Adipocyte (in vitro differentiated cells): Measurements from ENCODE around the gene RNASE7.

Experiments used
- DNase-seq: peaks from one replicate; pipeline ENCODE4 v3.0.0-alpha.2; 2015; ENCODE audit warnings: low read depth
- H3K27me3 ChIP-seq: replicated peaks from 2 replicates; pipeline ENCODE4 v1.7.0; 2013; ENCODE audit warnings: mild to moderate bottlenecking, low read length, moderate library complexity; ENCODE audit not compliant: control insufficient read depth, insufficient read depth
- H3K36me3 ChIP-seq: 2 replicates; pipeline ENCODE4 v1.7.0; 2013; ENCODE audit warnings: low read length, mild to moderate bottlenecking, moderate library complexity; ENCODE audit not compliant: control insufficient read depth, insufficient read depth, severe bottlenecking
- H3K4me1 ChIP-seq: 2 replicates; pipeline ENCODE4 v1.7.0; 2013; ENCODE audit warnings: mild to moderate bottlenecking, low read length, moderate library complexity; ENCODE audit not compliant: control insufficient read depth, insufficient read depth
- H3K4me3 ChIP-seq: 2 replicates; pipeline ENCODE4 v1.7.0; 2013; ENCODE audit warnings: mild to moderate bottlenecking, low read length, moderate library complexity
- H3K9ac ChIP-seq: 2 replicates; pipeline ENCODE4 v1.7.0; 2013; ENCODE audit warnings: mild to moderate bottlenecking, low read length, moderate library complexity
- H3K9me3 ChIP-seq: 2 replicates; pipeline ENCODE4 v1.7.0; 2013; ENCODE audit warnings: mild to moderate bottlenecking, low read length, moderate library complexity; ENCODE audit not compliant: control insufficient read depth

Gene RNASE7

DNA sequence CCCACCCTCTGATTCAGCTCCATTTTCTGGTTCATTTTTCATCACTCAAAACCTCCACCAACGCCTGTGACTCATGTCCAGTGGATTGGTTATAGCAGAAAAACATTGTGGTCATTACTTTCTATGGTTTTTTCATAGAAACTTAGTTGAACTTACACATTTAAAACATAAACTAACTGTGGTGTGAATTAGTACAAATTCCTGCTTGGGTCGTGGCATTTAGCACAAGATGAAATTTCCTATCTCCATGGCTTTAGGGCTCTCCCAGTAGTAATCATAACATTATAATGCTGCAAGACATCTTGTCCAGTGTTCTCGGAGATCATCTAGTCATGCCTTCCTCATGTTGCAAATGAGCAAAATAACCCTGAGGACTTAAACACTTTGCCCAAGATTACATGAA, 7.1 kb downstream of the RNASE7 start:
- DNase-seq, result peak; percentile 40
- H3K4me3 ChIP-seq, result no peak overlapping the region
- peaks cover 16% of the 10 kb centered on the region for H3K4me1 ChIP-seq
- H3K9ac ChIP-seq, result no peak overlapping the region
- H3K9me3 ChIP-seq, result no peaks in the 10 kb centered on the region
- H3K27me3 ChIP-seq, result no peaks in the 10 kb centered on the region
- no peaks in the 10 kb centered on the region for H3K36me3 ChIP-seq

DNA sequence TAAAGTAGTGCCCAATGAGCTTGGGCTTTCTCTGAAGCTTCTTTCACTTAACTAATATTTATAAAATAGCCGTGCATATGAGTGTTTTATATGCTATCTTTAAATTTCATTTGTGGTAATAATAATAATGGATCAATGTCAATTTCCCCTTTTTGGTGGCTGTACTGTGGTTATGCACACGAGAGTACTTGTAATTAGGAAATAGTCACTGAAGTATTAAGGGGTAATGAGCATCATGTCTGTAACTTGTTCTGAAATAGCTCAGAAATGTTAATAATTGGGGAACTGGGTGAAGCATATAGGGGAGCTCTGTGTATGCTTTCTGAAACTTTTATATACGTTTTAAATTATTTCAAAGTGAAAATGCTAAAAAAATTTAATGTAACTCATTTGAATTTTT, 8.4 kb downstream of the RNASE7 start:
- Histone ChIP-seq H3K9ac (no peak overlapping the region), H3K36me3 (no peaks in the 10 kb centered on the region), H3K27me3 (no peaks in the 10 kb centered on the region), H3K9me3 (no peaks in the 10 kb centered on the region), H3K4me1 (peaks cover 10% of the 10 kb centered on the region), H3K4me3 (no peak overlapping the region)
- DNase-seq, result no peak

DNA sequence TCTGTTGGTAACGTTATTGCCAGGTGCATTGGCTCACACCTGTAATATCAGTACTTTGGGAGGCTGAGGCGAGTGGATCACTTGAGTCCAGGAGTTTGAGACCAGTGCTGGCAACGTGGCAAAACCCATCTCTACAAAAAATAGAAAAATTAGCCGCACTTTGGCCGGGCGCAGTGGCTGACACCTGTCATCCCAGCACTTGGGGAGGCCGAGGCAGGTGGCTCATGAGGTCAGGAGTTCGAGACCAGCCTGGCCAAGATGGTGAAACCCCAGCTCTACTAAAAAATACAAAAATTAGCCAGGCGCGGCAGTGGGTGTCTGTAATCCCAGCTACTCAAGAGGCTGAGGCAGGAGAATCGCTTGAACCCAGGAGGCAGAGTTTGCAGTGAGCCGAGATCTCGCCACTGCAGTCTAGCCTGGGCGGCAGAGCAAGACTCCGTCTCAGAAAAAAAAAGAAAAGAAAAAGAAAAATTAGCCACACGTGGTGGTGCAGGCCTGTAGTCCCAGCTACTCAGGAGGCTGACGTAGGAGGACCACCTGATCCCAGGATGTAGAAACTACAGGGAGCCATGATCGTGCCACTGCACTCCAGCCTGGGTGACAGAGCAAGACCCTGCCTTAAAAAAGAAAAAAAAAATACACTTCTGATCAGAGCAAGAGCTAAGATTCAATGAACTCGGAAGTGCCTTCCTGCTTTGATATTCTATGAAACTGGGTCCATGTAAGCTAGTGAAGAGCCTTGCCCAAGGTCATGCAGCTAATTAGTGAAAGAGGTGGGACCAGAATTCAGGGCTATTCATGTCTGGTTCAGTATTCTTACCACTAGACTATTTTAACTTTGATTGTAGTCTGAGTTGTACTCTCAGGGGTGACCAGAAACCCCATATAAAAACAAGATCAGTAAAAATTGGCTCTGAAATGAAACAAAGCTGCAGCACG, 11.3 kb downstream of the RNASE7 start:
- Histone ChIP-seq H3K9ac (no peak overlapping the region), H3K9me3 (no peaks in the 10 kb centered on the region), H3K27me3 (no peaks in the 10 kb centered on the region), H3K4me1 (peaks cover 6% of the 10 kb centered on the region), H3K36me3 (no peaks in the 10 kb centered on the region), H3K4me3 (no peak overlapping the region)
- no peak for DNase-seq

DNA sequence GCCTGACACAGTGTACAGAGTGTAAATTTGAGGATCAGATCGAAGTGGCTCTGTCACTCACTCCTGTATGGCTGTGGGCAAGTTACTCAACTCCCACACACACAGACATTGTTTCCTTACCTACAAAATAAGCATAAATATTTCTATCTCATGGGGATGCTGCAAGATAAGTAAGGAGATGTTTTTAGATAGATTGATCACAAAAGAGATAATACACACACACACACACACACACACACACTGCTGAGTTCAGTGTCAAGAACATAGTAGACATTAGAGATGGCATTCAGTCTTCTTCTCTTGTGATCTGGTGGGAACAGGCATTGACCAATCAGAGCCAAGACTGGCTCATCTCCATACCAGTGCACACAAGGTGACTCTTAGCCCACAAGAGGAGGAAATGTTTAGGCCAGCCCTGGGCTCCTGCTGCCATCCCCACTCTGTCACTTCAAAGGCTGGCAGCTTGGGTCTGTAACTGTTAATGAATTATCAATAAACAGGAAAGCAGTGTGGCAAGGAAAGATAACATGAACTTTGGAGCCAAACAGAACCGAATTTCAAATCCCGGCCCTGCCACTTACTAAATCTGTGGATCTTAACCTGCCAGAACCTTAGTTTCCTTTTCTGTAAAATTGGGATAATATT, 12.1 kb downstream of the RNASE7 start:
- H3K27me3 ChIP-seq, result no peaks in the 10 kb centered on the region
- no peaks in the 10 kb centered on the region for H3K36me3 ChIP-seq
- no peak overlapping the region for H3K9ac ChIP-seq
- H3K4me1 ChIP-seq, result peaks cover 6% of the 10 kb centered on the region
- H3K9me3 ChIP-seq, result no peaks in the 10 kb centered on the region
- H3K4me3 ChIP-seq, result no peak overlapping the region
- no peak for DNase-seq

DNA sequence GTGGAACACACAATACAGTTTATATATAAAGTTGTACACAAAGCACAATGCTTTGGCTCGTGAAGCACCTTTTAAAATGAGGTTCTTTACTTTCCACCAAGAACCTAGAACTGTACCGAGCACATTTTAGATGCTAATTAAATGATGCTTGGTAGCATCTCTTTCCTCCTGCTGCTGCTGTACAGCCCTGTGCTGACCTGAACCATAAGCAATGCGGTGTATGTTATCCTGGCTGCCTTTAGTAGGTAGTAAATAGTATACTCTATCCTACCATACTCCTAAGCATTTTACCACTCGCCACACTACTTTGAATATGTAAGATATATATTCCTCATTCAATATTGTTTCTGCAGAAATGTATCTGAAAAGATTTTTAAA, 12.6 kb downstream of the RNASE7 start:
- H3K9me3 ChIP-seq, result no peaks in the 10 kb centered on the region
- H3K36me3 ChIP-seq, result no peaks in the 10 kb centered on the region
- no peaks in the 10 kb centered on the region for H3K27me3 ChIP-seq
- H3K4me3 ChIP-seq, result no peak overlapping the region
- DNase-seq, result no peak
- no peak overlapping the region for H3K9ac ChIP-seq
- peaks cover 7% of the 10 kb centered on the region for H3K4me1 ChIP-seq

DNA sequence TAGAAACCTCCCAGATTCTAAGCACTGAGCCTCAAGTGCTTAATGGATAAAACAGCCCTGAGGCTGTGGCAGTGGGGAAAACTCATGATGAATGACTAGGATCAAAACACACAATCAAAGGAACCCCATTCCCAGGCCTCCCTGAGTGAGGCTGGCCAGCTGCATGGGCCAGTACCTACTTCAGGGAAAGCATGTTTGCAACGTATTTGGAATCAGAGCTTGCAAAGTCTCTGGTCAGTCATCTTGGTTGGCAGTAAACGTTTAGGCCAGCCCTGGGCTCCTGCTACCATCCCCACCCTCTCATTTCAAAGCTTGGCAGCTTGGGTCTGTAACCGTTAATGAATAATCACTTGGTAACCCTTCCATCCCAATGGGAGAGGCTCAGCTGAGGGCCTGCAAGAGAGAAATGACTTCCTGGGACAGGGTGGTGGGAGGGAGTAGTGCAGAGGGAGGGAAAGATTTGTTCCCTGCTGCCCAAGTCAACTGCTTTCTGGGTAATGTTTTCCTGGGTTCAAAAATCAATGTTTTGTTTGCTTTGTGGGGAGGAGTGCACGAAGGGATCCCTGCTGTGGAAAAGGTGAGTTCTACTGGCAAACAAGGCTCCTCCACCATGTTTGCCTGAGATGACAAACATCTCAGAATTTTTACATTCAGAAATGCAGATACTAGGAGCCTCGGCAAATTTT, 13.4 kb downstream of the RNASE7 start:
- H3K4me1 ChIP-seq, result peaks cover 15% of the 10 kb centered on the region
- H3K36me3 ChIP-seq, result no peaks in the 10 kb centered on the region

DNA sequence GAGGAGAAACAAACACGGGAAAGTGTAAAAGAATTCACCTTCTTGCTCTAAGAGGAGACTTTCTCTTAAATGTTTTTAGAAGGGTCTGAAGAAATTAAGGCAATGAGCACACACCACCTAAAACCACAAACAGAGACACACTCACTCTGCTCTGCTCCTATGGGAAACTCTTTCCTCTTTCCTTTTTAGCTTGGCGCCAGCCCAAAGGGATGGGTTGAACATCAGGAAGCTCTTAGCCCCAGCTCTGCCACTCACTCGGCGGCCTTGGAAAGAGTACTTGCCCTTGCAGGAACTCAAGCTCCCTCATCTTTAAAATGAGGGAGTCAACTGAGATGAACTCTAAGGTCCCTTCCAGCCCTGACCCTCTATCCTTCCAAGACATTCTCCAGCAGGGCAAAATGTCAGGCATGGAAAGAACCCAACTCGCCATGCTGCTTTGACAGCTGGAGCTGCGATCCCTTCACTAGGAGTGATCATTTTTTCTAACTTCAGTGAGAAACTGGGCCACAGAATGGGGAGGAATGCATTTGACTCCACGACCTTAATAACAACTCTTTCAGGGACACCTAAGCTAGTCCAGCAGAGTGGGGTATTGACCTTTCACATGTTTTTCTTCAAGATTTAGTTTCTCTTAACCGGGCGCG, 14.5 kb downstream of the RNASE7 start:
- Histone ChIP-seq H3K4me3 (no peak overlapping the region), H3K9me3 (no peaks in the 10 kb centered on the region), H3K27me3 (no peaks in the 10 kb centered on the region), H3K9ac (no peak overlapping the region), H3K4me1 (peaks cover 26% of the 10 kb centered on the region), H3K36me3 (no peaks in the 10 kb centered on the region)
- DNase-seq, result no peak

More for the DNA sequence above, 13.4 kb downstream of the RNASE7 start:
- H3K27me3 ChIP-seq, result no peaks in the 10 kb centered on the region
- no peaks in the 10 kb centered on the region for H3K9me3 ChIP-seq
- DNase-seq, result no peak
- no peak overlapping the region for H3K4me3 ChIP-seq
- no peak overlapping the region for H3K9ac ChIP-seq

DNA sequence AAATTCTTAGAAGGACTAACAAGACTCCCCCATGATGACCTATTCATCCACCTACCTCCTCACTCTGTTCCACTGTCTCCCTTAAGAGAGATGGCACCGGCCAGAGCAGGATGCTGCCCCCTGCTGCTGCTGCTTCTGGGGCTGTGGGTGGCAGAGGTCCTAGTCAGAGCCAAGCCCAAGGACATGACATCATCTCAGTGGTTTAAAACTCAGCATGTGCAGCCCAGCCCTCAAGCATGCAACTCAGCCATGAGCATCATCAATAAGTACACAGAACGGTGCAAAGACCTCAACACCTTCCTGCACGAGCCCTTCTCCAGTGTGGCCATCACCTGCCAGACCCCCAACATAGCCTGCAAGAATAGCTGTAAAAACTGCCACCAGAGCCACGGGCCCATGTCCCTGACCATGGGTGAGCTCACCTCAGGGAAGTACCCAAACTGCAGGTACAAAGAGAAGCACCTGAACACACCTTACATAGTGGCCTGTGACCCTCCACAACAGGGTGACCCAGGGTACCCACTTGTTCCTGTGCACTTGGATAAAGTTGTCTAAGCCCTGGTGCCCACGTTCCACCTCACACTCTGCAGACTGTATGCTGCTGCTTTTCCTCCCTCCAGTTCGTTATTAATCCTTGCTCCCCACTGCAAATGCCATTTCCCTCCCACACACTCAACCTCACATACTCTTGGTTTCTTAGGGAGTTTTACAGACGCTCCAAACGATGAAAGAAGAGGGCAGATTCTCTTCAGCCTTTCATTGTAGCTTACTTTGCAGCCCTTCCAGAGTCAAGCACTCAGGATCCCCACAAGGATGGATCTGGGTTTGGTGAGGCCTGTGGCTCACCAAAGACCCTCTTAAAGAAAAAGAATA, 15.9 kb downstream of the RNASE7 start, which contains the start of gene RNASE8:
Gene RNASE8, plus strand, starts transcription at position 20 of the 873 bp plus-strand sequence. Its CDS starts 71 bp downstream, at position 91.
- H3K4me1 ChIP-seq, result peaks cover 38% of the 10 kb centered on the region
- no peaks in the 10 kb centered on the region for H3K27me3 ChIP-seq
- H3K9me3 ChIP-seq, result no peaks in the 10 kb centered on the region
- no peak within 1 kb of the TSS for H3K4me3 ChIP-seq
- H3K36me3 ChIP-seq, result no peaks in the 10 kb centered on the region
- DNase-seq, result no peak
- no peak within 1 kb of the TSS for H3K9ac ChIP-seq

DNA sequence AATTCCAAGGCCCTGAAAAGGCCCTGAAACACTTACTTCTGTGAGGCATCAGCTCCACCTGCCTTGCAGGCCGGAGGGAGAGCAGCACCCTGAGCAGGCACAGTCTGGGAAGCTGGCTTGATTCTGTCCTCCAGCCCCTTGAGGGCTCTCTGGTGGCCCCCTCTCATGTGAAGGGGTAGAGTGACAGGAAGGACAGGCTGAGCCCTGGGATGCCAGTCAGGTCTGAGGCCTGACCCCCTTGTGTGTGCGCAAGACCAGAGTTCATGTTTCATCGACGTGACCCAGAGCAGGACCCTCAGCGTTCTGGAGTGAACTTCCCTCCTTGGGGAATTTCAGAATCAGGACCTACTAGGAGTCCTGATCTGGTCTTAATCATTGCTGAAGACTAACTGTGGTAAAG, 16.7 kb downstream of the RNASE7 start:
- Histone ChIP-seq H3K9ac (no peak overlapping the region), H3K4me1 (peaks cover 47% of the 10 kb centered on the region), H3K9me3 (no peaks in the 10 kb centered on the region), H3K36me3 (no peaks in the 10 kb centered on the region), H3K27me3 (no peaks in the 10 kb centered on the region), H3K4me3 (no peak overlapping the region)
- DNase-seq, result no peak

DNA sequence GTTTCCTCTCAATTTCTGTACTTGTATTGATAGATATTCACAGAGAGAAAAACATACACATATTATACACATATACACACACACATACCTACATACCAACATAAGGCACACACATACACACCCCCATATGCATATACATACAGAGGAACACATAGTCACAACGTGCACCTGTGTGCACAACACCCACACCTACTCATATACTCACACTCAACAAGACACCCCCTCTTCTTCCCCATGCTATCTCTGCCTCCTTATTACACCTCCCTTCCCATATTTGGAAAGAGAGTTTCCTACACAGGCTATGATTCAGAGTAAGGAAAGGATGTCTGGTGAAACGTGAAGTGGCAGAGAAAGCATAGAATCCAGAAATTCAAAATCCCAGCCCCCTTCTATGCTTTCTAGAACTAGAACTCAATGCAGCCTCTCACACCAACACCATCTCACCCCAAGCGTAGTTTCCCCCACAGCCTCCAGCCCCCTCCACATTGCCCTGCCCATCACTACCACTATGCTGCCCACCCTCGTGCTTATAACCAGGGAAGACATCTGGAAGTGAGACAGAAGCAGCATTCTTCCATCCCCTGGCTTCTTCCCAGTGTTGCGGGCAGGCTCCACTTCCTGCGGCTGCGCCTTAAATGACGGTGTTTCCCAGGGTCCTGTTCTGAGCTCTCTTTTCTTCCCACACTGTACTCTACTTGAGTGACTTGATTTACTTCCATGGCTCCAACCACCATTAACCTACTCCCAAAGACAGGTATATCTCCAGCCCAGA, 17.9 kb downstream of the RNASE7 start:
- Histone ChIP-seq H3K9me3 (no peaks in the 10 kb centered on the region), H3K9ac (no peak overlapping the region), H3K4me1 (peaks cover 56% of the 10 kb centered on the region), H3K4me3 (no peak overlapping the region), H3K27me3 (no peaks in the 10 kb centered on the region), H3K36me3 (no peaks in the 10 kb centered on the region)
- DNase-seq, result no peak
